ENCODE data around the gene TMSB15C.

DNA sequence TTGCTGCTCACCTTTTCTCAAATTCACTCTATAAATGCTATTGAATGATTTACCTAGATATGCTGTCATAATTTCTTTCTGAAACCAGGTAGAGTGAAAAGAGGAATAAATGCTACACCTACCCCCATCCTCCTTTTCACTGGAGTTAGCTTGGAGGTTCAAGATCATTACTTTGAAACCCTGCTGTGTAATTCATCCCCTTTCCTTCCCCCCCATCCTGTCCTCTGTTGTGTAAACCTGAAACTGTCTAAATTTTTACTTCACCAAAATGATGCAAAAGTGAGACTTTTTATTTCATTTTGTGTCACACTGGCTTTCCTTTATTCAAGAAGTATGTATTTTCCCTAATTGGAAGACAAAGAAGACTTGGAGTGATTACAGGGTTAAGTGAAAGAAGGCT, 41.7 kb upstream of the TMSB15C start:
- TF ChIP-seq CTCF (conservative IDR thresholded peaks at IDR 0.05 in 1 of 2, IDR thresholded peaks at IDR 0.05 in 1 of 2; ENCODE audit: low read depth in 1 of 2, low read length in 2 of 2) (no peak), EZH2 (IDR thresholded peaks at IDR 0.05; ENCODE audit: low read length, missing control alignments) (no peak)
